ENCODE measurements around the gene PLEKHG1. TPM values are rescaled to one million over a fixed set of nuclear protein-coding genes. Genes with fewer than 3 reads are reported as not detected.

PLEKHG1 gene
- total RNA-seq, 2 experiments from 2014 or later = 10.8 to 11.1 TPM

DNA sequence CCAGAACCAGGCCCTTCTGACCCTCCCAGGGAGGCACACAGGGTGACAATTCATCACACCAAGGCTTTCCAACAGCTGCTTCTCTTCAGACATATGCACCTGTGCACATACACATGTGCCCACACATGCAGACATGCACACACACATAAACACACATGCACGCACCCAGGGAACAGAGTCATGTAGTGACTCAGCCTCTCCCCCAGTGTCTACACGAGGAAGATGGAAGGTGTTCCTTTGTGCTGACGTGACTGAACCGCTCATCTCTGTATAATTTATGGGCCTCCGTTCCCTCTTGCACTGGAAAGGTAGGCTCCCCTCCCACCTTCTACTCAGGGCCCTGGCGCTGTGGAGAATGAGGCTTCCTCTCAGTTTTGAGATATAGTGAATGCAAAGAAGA, 23.8 kb upstream of the PLEKHG1 start:
- Mint-ChIP-seq H3K4me1 (ENCODE audit: low read depth) (no peaks in the 10 kb centered on the region), H3K9me3 (no peaks in the 10 kb centered on the region), H3K27me3 (ENCODE audit: low read depth) (peaks cover 19% of the 10 kb centered on the region), H3K4me3 (no peak overlapping the region), H3K36me3 (ENCODE audit: low read depth) (no peaks in the 10 kb centered on the region), H3K27ac (no peak overlapping the region)
- no peak for DNase-seq
- CTCF ChIA-PET = no interaction called here
- intact Hi-C loops (cut with micrococcal nuclease) = no loop called here

DNA sequence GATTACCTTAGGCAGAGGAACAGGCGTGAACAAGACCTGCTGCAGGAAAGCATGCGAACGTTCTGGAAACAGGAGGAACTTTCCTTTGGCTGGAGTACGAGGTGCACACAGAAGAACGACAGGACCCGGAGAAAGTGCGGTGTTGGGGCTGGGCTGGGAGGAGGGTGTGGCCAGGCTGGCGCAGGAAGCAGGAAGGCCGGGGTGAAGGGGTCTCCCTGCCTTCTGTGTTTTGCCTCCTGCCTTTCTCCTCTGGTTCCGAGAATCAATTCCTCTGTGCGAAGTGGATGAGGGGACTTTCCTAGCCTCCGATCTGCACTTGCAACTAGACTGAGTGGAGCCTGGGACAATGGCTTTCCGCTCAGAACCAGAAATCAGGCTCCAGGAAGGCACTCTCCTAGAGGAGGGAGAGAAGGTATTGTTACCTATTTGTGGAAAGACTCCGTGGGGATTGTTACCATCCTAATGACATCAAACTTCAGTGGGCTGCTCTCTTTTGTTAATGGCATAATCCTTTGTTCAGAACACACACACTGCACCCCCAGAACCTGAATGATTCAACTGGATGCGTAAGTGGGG, 22.9 kb upstream of the PLEKHG1 start:
- CTCF ChIA-PET = no interaction called here
- Mint-ChIP-seq H3K9me3 (no peaks in the 10 kb centered on the region), H3K27ac (no peak overlapping the region), H3K4me3 (no peak overlapping the region), H3K36me3 (ENCODE audit: low read depth) (no peaks in the 10 kb centered on the region), H3K4me1 (ENCODE audit: low read depth) (no peaks in the 10 kb centered on the region), H3K27me3 (ENCODE audit: low read depth) (peaks cover 16% of the 10 kb centered on the region)
- intact Hi-C loops (cut with micrococcal nuclease) = no loop called here
- no peak for DNase-seq

DNA sequence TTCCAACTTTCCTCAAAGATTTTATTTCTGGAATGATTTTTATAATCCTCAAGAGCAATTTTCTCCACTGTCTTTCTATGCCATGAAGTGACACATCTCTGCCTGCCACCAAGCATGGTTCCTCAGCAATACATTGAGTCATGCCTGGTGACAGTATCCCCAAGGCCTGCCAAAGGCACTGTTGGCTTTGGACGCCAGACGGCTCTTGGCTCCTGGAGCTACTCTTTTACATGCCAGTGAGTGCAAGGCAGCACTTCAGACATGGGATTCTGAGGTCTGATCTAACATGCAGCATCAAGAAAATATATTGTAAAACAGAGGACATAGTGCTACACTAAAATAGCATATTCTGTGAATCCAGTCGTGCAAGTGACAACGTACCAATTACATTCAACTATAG, 20.1 kb upstream of the PLEKHG1 start:
- no peaks in the 10 kb centered on the region for H3K4me1 Mint-ChIP-seq (ENCODE audit: low read depth)
- H3K4me3 Mint-ChIP-seq = no peak overlapping the region
- DNase-seq = no peak
- H3K27me3 Mint-ChIP-seq (ENCODE audit: low read depth) = peaks cover 1% of the 10 kb centered on the region
- H3K27ac Mint-ChIP-seq = no peak overlapping the region
- no peaks in the 10 kb centered on the region for H3K9me3 Mint-ChIP-seq
- CTCF ChIA-PET = no interaction called here
- no peaks in the 10 kb centered on the region for H3K36me3 Mint-ChIP-seq (ENCODE audit: low read depth)
- intact Hi-C loops (cut with micrococcal nuclease) = no loop called here

DNA sequence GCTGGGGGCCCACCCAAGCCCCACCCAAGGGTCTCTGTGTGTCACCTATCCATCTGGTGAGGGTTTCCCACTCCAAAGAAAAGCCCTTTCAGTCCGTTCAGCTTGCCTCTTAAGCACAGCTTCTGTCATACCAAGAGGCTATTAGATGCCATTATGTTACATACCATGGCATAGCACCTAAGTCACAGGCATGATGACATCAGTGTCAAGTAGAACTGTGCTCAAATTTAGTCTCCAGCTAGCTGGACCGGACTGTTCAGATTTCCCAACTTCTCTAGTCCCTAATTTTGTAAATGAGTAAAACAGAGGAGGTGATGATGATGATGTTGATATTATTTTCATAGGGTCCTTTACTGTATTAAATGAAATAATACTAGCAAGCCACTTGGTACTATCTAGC, 19.2 kb upstream of the PLEKHG1 start:
- peaks cover 3% of the 10 kb centered on the region for H3K27me3 Mint-ChIP-seq (ENCODE audit: low read depth)
- H3K27ac Mint-ChIP-seq = no peak overlapping the region
- H3K9me3 Mint-ChIP-seq = no peaks in the 10 kb centered on the region
- no peaks in the 10 kb centered on the region for H3K4me1 Mint-ChIP-seq (ENCODE audit: low read depth)
- no peak for DNase-seq
- H3K4me3 Mint-ChIP-seq = no peak overlapping the region
- CTCF ChIA-PET = no interaction called here
- intact Hi-C loops (cut with micrococcal nuclease) = no loop called here
- no peaks in the 10 kb centered on the region for H3K36me3 Mint-ChIP-seq (ENCODE audit: low read depth)

DNA sequence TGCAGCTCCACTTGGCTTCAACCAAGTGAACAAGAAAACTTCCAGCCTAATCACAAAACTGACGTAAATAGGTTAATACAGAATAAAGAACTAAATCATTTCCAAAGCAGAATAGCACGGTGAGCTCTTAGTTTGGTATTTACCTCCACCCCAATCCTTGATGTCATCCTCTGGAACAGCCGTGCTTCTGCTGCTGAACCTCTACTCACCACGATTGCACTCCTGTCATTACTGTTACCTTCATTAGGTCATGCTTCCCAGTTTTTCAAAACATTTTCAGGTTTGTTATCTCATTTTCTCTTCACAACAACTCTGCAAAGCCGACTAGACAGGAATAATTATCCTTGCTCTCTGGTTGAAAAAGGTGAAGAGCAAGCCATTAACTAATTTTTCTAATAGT, 15.6 kb upstream of the PLEKHG1 start:
- Mint-ChIP-seq H3K9me3 (no peaks in the 10 kb centered on the region), H3K36me3 (ENCODE audit: low read depth) (no peaks in the 10 kb centered on the region), H3K4me3 (no peak overlapping the region), H3K27ac (no peak overlapping the region), H3K27me3 (ENCODE audit: low read depth) (peaks cover 3% of the 10 kb centered on the region), H3K4me1 (ENCODE audit: low read depth) (no peaks in the 10 kb centered on the region)
- DNase-seq = no peak
- intact Hi-C loops (cut with micrococcal nuclease) = no loop called here
- CTCF ChIA-PET = no interaction called here

DNA sequence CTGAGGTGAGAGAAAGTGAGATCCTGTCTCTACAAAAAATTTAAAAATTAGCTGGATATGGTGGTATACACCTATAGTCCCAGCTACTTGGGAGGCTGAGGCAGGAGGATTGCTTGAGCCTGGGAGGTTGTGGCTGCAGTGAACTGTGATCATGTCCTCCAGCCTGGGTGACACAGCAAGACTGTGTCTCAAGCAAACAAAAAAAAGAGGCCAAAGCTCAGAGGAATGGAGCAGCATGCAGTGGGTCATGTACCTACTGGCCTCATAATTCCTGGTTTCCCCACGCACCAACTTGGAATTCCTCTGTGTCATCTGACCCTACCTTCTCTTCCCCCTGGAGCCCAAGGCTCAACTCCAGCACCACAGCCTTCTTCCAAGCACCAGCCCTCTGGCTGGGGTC, 15.1 kb upstream of the PLEKHG1 start:
- Mint-ChIP-seq H3K36me3 (ENCODE audit: low read depth) (no peaks in the 10 kb centered on the region), H3K4me3 (no peak overlapping the region), H3K27me3 (ENCODE audit: low read depth) (peaks cover 3% of the 10 kb centered on the region), H3K27ac (no peak overlapping the region), H3K9me3 (no peaks in the 10 kb centered on the region), H3K4me1 (ENCODE audit: low read depth) (no peaks in the 10 kb centered on the region)
- CTCF ChIA-PET = no interaction called here
- intact Hi-C loops (cut with micrococcal nuclease) = no loop called here
- DNase-seq = no peak

DNA sequence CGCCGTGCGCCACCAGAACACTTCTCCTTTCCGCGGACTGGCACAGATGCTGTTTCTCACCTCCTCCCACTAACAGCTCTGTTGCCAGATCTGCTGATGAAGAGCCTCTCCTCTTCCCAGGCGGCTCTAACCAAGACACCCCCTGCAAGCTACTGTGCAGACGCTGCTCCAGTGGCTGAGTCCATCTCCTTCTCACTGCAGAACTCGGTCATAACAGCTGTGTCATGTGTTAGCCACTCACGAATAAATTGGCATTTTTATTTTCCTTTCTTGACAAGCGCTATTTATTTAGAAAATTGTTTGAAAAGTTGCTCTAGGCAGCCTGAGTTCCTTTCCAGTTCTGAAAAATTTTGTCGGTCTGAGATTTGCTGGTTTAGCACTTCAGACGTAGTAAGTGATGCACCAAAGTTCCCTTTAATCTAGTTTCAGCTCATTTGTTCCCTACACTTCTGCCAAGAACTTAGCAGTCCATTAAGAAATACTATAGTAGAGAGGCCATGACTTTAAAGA, 12.8 kb upstream of the PLEKHG1 start:
- H3K4me3 Mint-ChIP-seq = no peak overlapping the region
- peaks cover 7% of the 10 kb centered on the region for H3K27me3 Mint-ChIP-seq (ENCODE audit: low read depth)
- no peak for DNase-seq
- intact Hi-C loops (cut with micrococcal nuclease) = no loop called here
- CTCF ChIA-PET = no interaction called here
- H3K36me3 Mint-ChIP-seq (ENCODE audit: low read depth) = no peaks in the 10 kb centered on the region
- H3K9me3 Mint-ChIP-seq = no peaks in the 10 kb centered on the region
- no peak overlapping the region for H3K27ac Mint-ChIP-seq
- H3K4me1 Mint-ChIP-seq (ENCODE audit: low read depth) = no peaks in the 10 kb centered on the region

DNA sequence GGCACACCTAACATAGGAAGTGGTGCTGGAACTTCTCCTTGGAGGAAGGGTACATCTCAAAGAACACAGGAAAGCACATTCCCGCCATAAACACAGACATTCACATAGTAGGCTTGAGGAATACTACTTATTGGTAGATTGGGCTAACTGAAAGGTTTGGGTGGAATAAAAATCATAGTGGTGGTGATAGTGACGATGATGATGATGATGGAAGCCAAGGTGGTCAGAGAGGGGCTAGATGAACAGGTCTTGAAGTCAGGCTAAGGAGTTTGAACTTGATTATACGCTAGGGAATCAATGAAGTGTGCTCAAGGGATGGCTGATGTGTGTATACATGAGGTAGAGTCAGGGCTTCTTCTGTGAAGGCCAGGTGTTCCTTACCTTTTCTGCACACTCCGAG, 12.0 kb upstream of the PLEKHG1 start:
- Mint-ChIP-seq H3K4me3 (no peak overlapping the region), H3K36me3 (ENCODE audit: low read depth) (no peaks in the 10 kb centered on the region), H3K27ac (no peak overlapping the region), H3K27me3 (ENCODE audit: low read depth) (peaks cover 11% of the 10 kb centered on the region), H3K4me1 (ENCODE audit: low read depth) (no peaks in the 10 kb centered on the region), H3K9me3 (no peaks in the 10 kb centered on the region)
- intact Hi-C loops (cut with micrococcal nuclease) = no loop called here
- no peak for DNase-seq
- CTCF ChIA-PET = no interaction called here

DNA sequence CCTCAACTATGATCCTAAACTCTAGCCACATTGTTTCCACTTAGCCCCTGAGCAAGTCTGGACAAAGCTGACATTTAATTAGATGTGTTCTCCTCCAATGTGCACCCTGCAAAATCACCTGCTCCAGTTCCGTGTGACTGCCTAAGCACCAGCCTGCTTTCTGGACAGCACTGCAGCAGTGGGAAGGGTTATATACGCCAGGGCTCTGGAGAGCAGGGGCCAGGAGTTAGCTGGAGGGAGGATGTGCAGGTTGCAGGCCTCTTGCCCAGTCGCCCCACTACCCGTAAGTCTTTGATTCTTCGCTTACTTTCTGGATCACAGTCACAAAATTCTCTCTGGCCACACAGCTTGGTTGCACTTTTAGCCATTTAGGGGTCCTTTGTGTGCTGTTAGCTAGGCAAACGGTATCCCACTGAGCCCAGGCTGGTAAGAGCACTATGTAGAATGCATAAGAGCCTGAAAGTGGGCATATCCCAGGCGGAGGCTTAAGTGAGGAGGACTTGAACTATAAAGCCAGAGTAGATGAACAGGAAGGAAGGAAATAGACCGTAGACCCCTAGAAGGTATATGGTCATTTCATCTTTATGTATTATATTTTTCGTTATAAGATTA, 10.7 kb upstream of the PLEKHG1 start:
- CTCF ChIA-PET = no interaction called here
- DNase-seq = no peak
- Mint-ChIP-seq H3K4me3 (no peak overlapping the region), H3K9me3 (no peaks in the 10 kb centered on the region), H3K27me3 (ENCODE audit: low read depth) (peaks cover 14% of the 10 kb centered on the region), H3K27ac (no peak overlapping the region), H3K36me3 (ENCODE audit: low read depth) (no peaks in the 10 kb centered on the region), H3K4me1 (ENCODE audit: low read depth) (no peaks in the 10 kb centered on the region)
- intact Hi-C loops (cut with micrococcal nuclease) = no loop called here

DNA sequence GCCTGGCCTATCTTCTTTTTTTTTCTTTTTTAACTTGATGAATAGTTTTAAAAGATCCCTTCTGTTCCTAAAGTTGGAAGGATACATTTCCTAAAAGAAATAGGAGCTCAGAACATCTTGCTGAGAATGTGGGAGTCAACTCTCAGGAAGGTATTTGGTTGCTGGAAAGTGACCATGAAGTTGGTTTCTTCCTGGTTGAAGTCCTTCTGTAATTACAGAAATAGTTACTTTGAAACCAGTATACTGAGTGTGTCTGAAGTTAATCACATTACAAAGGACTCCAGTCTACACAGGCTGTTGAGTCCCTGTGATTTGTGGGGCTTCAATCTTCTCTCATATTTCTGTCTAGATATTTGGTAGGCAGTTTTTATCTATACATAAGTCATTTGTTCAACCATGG, 9.8 kb upstream of the PLEKHG1 start:
- Mint-ChIP-seq H3K4me3 (no peak overlapping the region), H3K36me3 (ENCODE audit: low read depth) (no peaks in the 10 kb centered on the region), H3K9me3 (no peaks in the 10 kb centered on the region), H3K27me3 (ENCODE audit: low read depth) (peaks cover 12% of the 10 kb centered on the region), H3K27ac (no peak overlapping the region), H3K4me1 (ENCODE audit: low read depth) (no peaks in the 10 kb centered on the region)
- no peak for DNase-seq
- intact Hi-C loops (cut with micrococcal nuclease) = loop anchor here (10.0 kb wide), 1 partner anchor 585 kb away; no protein-coding TSS in a partner anchor
- CTCF ChIA-PET = interaction anchor here (0.6 to 1.0 kb wide), 2 partner anchors 8 to 19 kb away, joined by 3 to 4 read pairs; no protein-coding TSS in a partner anchor

DNA sequence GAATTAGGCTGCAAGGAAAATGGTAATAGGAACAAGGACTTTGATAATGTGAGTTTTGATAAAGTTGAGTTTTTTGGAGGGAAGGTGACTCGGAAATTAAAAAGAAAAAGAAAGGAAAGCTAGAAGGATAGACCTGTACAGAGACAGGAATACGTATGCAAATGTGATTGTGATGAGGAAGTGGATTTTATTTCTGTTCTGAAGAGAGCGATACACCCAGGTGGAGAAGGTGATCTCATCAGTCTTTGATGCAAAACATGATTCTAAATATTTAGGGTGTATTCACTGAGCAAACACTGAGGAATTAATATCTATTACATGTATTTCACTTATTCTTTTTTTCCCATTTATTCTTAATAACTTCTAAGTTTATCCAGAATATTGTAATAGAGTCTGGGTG, 9.2 kb upstream of the PLEKHG1 start:
- CTCF ChIA-PET = interaction anchor here (0.6 to 1.0 kb wide), 2 partner anchors 8 to 19 kb away, joined by 3 to 4 read pairs; no protein-coding TSS in a partner anchor
- Mint-ChIP-seq H3K27ac (no peak overlapping the region), H3K27me3 (ENCODE audit: low read depth) (peaks cover 11% of the 10 kb centered on the region), H3K4me1 (ENCODE audit: low read depth) (no peaks in the 10 kb centered on the region), H3K36me3 (ENCODE audit: low read depth) (no peaks in the 10 kb centered on the region), H3K9me3 (no peaks in the 10 kb centered on the region), H3K4me3 (no peak overlapping the region)
- intact Hi-C loops (cut with micrococcal nuclease) = loop anchor here (10.0 kb wide), 1 partner anchor 586 kb away; no protein-coding TSS in a partner anchor
- no peak for DNase-seq

DNA sequence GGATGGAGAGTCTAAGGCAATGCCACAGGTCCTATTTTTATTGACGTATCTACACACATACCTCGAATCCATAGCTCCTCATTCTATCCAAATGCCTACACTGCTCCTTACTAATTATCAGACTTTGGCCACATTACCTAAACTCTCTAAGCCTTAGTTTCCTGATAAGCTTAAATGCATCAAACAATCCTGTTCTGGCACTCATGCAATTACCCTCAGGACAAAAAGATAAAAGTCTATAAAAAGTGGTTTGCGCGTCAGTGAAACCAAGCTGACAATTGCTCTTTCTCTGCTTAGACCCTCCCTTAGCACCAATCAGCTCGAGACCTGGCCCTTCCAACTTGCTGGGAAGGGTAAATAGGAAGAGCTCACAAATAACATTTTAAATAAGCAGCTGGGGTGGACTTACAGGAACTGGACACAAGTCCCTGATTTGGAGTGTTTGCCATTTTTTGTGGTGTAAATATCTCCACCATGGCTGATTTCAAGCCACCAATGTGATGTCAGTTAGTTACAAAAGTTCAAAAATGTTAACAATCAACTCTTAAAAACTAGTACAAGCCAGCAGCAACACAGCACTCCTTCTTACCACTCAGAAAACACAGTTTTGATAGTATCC, 7.2 kb upstream of the PLEKHG1 start:
- Mint-ChIP-seq H3K4me1 (ENCODE audit: low read depth) (no peaks in the 10 kb centered on the region), H3K9me3 (no peaks in the 10 kb centered on the region), H3K27ac (no peak overlapping the region), H3K27me3 (ENCODE audit: low read depth) (peaks cover 19% of the 10 kb centered on the region), H3K4me3 (no peak overlapping the region), H3K36me3 (ENCODE audit: low read depth) (no peaks in the 10 kb centered on the region)
- intact Hi-C loops (cut with micrococcal nuclease) = loop anchor here (10.0 kb wide), 1 partner anchor 588 kb away; no protein-coding TSS in a partner anchor
- no peak for DNase-seq
- CTCF ChIA-PET = no interaction called here

DNA sequence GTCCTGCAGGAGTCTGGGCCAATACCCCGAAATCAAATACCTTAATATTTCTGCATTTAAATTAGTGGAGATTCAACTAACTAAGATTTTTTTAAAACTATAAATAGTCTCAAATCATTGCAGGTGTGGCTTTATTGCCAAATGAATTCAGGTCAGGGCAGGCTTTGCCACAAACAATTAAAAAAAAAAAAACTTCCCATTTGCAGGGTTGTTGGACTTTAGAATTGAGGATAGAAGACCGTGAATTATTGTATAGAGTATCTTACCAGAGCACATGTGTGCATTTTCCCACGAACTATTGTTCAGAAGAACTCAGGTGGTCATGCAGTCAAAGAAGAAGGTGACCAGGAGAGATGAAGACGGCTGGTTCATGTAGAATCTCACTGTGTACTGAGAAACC, 6.6 kb upstream of the PLEKHG1 start:
- Mint-ChIP-seq H3K27ac (no peak overlapping the region), H3K36me3 (ENCODE audit: low read depth) (no peaks in the 10 kb centered on the region), H3K27me3 (ENCODE audit: low read depth) (peaks cover 25% of the 10 kb centered on the region), H3K9me3 (no peaks in the 10 kb centered on the region), H3K4me1 (ENCODE audit: low read depth) (peaks cover 2% of the 10 kb centered on the region), H3K4me3 (no peak overlapping the region)
- intact Hi-C loops (cut with micrococcal nuclease) = loop anchor here (10.0 kb wide), 1 partner anchor 588 kb away; no protein-coding TSS in a partner anchor
- no peak for DNase-seq
- CTCF ChIA-PET = no interaction called here

Measured in activated naive CD4-positive, alpha-beta T cell treated with anti-CD3 and anti-CD28 coated beads for 36 hours (primary cell).